Esophagus muscularis mucosa (tissue), 4 donors: ENCODE results near the gene ATP5ME.

Experiments
- EP300 ChIP-seq: sonication (generic); formaldehyde crosslinking; IDR thresholded peaks from one replicate; pipeline ENCODE4 v1.6.1; 2017; ENCODE audit warnings: antibody characterized with exemption
- POLR2A ChIP-seq: fragments of 450-650 bp; IDR thresholded peaks from one replicate; pipeline ENCODE4 v1.6.1; 2017; ENCODE audit warnings: antibody characterized with exemption, moderate library complexity, mild to moderate bottlenecking, low read depth
- POLR2AphosphoS5 ChIP-seq, 2 donors: sonication (generic); formaldehyde crosslinking; IDR thresholded peaks; one replicate each; pipeline ENCODE4 v1.6.1; 2017; ENCODE audit warnings: antibody characterized with exemption in 2 of 2
- TF ChIP-seq, protein P1 (sequence below), 3 experiments: fragments of 200-600 bp in 2 of 3; fragments of 450-650 bp in 1 of 3; sonication (generic) in 2 of 3; IDR thresholded peaks; one replicate each; pipeline ENCODE4 v1.5.1; 2017 to 2019; ENCODE audit warnings: antibody characterized with exemption in 3 of 3, mild to moderate bottlenecking in 2 of 3, moderate library complexity in 1 of 3

DNA sequence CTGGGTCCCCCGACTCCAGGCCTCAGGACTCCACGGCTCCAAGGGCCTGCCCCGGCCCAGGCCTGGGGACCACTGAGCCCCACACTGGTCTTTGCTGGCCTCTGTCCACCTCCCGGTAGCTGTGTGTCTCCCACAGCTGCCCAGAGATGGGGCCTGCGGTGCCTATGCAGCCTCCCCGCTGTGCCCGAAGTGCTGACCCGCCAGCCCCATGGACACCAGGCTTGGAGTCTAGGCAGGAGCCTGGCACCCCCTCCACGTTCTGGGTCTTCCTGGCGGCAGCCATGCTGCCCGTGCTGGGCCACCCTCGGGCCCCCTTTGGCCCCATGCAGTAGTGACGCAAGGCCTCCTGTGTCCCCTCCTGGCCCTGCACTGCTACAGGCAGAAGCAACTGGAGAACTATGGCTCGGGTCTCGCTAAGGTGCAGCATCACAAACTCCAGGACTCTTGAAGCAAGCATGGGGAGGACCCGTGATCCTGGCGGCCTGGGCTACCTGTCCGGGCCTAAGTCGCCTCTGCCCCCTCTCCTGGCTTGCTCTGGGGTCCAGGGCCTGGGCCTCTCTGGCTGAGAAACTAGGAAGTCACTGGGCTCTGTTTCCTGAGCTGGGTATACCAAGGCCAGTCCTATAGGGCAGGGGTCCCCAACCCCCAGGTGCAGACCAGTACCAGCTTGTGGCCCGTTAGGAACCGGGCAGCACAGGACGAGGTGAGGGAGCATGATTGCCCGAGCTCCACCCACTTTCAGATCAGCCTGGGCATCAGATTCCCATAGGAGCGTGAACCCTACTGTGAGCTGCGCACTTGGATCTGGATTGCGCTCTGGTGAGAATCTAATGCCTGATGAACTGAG, 1.2 kb upstream of the ATP5ME start:
- TF ChIP-seq, protein P1, sequence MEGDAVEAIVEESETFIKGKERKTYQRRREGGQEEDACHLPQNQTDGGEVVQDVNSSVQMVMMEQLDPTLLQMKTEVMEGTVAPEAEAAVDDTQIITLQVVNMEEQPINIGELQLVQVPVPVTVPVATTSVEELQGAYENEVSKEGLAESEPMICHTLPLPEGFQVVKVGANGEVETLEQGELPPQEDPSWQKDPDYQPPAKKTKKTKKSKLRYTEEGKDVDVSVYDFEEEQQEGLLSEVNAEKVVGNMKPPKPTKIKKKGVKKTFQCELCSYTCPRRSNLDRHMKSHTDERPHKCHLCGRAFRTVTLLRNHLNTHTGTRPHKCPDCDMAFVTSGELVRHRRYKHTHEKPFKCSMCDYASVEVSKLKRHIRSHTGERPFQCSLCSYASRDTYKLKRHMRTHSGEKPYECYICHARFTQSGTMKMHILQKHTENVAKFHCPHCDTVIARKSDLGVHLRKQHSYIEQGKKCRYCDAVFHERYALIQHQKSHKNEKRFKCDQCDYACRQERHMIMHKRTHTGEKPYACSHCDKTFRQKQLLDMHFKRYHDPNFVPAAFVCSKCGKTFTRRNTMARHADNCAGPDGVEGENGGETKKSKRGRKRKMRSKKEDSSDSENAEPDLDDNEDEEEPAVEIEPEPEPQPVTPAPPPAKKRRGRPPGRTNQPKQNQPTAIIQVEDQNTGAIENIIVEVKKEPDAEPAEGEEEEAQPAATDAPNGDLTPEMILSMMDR (IDR thresholded peaks at IDR 0.05): no peak
- TF ChIP-seq POLR2A (no peak), EP300 (no peak), POLR2AphosphoS5 (IDR thresholded peaks at IDR 0.05) (no peak)
